PC-3 (cell line): Measurements from ENCODE around the gene MLPH. TPM values are rescaled to one million over a fixed set of nuclear protein-coding genes. Genes with fewer than 3 reads are reported as not detected.
A peak's percentile ranks its signal among the peaks of the same experiment; 100 is the strongest.

Experiments used
- ATAC-seq: fragments of 200-7000 bp; cut with Tn5 transposase; 2 replicates; pipeline ENCODE4 v1.9.1; 2020; ENCODE audit warnings: mild to moderate bottlenecking, moderate library complexity
- BruUV-seq: library from RNA; stranded (reverse); fragments of 400-500 nt; replicated peaks from 2 replicates; lab custom pipeline; 2021; lab: Mats Ljungman, UMichigan
- CTCF ChIA-PET: fragments of 300-600 bp; sonication (Branson Sonifier 250); formaldehyde crosslinking; loops from one replicate; lab custom pipeline; 2022; ENCODE audit warnings: antibody characterized with exemption; lab: Charles Lee
- POLR2A ChIA-PET: fragments of 300-600 bp; sonication (Branson Sonifier 250); formaldehyde crosslinking; loops from one replicate; lab custom pipeline; 2022; ENCODE audit warnings: antibody characterized with exemption; ENCODE audit not compliant: unreplicated experiment; lab: Charles Lee
- DNase-seq: peaks from one replicate; pipeline ENCODE4 v3.0.0-alpha.2; 2015
- H2AFZ ChIP-seq: fragments of 300-600 bp; sonication (generic); 2 replicates; pipeline ENCODE4 v1.6.0; 2016; ENCODE audit warnings: antibody characterized with exemption, low read length
- H3F3A ChIP-seq: fragments of 300-600 bp; sonication (generic); one replicate; pipeline ENCODE4 v1.6.0; 2017; ENCODE audit warnings: antibody characterized with exemption, low read length, control low read depth, mild to moderate bottlenecking; ENCODE audit not compliant: unreplicated experiment
- H3K27ac ChIP-seq: fragments of 300-600 bp; sonication (generic); 2 replicates; pipeline ENCODE4 v1.5.1; 2016; ENCODE audit warnings: mild to moderate bottlenecking, low read length
- H3K27me3 ChIP-seq: fragments of 300-600 bp; sonication (generic); 2 replicates; pipeline ENCODE4 v1.6.1; 2016; ENCODE audit warnings: low read length, mixed read lengths
- H3K36me3 ChIP-seq: fragments of 300-600 bp; sonication (generic); 2 replicates; pipeline ENCODE4 v1.6.1; 2016; ENCODE audit warnings: low read depth, mixed run types, low read length, mixed read lengths
- H3K4me1 ChIP-seq: fragments of 300-600 bp; sonication (generic); 2 replicates; pipeline ENCODE4 v1.5.1; 2016; ENCODE audit warnings: low read length; ENCODE audit not compliant: insufficient read depth
- H3K4me2 ChIP-seq: fragments of 300-600 bp; sonication (generic); 2 replicates; pipeline ENCODE4 v1.6.0; 2016; ENCODE audit warnings: low read length
- H3K4me3 ChIP-seq: fragments of 300-600 bp; sonication (generic); 2 replicates; pipeline ENCODE4 v1.5.1; 2016; ENCODE audit warnings: mild to moderate bottlenecking, low read length, mixed read lengths
- H3K79me2 ChIP-seq: fragments of 300-600 bp; sonication (generic); 2 replicates; pipeline ENCODE4 v1.6.1; 2017; ENCODE audit warnings: low read length, mixed read lengths
- H3K9ac ChIP-seq: fragments of 300-600 bp; sonication (generic); 2 replicates; pipeline ENCODE4 v1.6.0; 2016; ENCODE audit warnings: mild to moderate bottlenecking, low read length
- H3K9me2 ChIP-seq: fragments of 300-600 bp; sonication (generic); replicated peaks from 2 replicates; pipeline ENCODE4 v1.6.1; 2016; ENCODE audit warnings: mixed run types, low read length, mixed read lengths
- H3K9me3 ChIP-seq: fragments of 300-600 bp; sonication (generic); 2 replicates; pipeline ENCODE4 v1.6.1; 2016; ENCODE audit warnings: low read length, mixed read lengths
- H4K20me1 ChIP-seq: fragments of 300-600 bp; sonication (generic); 2 replicates; pipeline ENCODE4 v1.6.1; 2016; ENCODE audit warnings: low read length, mixed read lengths
- CTCF ChIP-seq: fragments of 300-600 bp; sonication (generic); conservative IDR thresholded peaks from 2 replicates; pipeline ENCODE4 v1.5.1; 2017; ENCODE audit warnings: antibody characterized with exemption, low read depth, mild to moderate bottlenecking, low read length
- EZH2 ChIP-seq: fragments of 300-600 bp; sonication (generic); IDR thresholded peaks from one replicate; pipeline ENCODE4 v1.6.1; 2017; ENCODE audit warnings: antibody characterized with exemption, mild to moderate bottlenecking, low read length; ENCODE audit not compliant: unreplicated experiment
- EZH2phosphoT487 ChIP-seq: fragments of 300-600 bp; sonication (generic); IDR thresholded peaks from 2 replicates; pipeline ENCODE4 v1.6.1; 2018; ENCODE audit warnings: mild to moderate bottlenecking, antibody characterized with exemption, low read length, borderline replicate concordance
- intact Hi-C: fragments of 100-400 bp; cut with micrococcal nuclease; formaldehyde crosslinking; loops from 2 replicates; pipeline ENCODE4 v1.9.0; 2023
- total RNA-seq: library from RNA; depleted of rRNA; stranded (reverse); fragments of >200 nt; gene quantifications from 2 replicates; pipeline ENCODE4 v1.2.3, GENCODE V29; 2014

Gene MLPH
- total RNA-seq, 1 experiment from 2014 or later, result 201 TPM

GRCh38 chr2:237575869-237576862, 89.1 kb downstream of the MLPH start:
- H3K9me2 ChIP-seq, result no peaks in the 10 kb centered on the region
- H3F3A ChIP-seq, result no peaks in the 10 kb centered on the region
- H4K20me1 ChIP-seq, result no peaks in the 10 kb centered on the region
- peak overlapping the region; percentile 76 for H3K27ac ChIP-seq
- DNase-seq (no peak), ATAC-seq (no peak; the same call in 1 of the 2 replicates)
- intact Hi-C loops, result no loop called here
- peak overlapping the region; percentile 49 for H3K4me3 ChIP-seq
- H3K36me3 ChIP-seq, result no peaks in the 10 kb centered on the region
- H3K9me3 ChIP-seq, result no peaks in the 10 kb centered on the region
- peak overlapping the region; percentile 62; the same call in 1 of the 2 replicates for H2AFZ ChIP-seq
- POLR2A ChIA-PET, result no interaction called here
- 0 out of 2 replicates have a peak, but pooled peaks cover 3% of the 10 kb centered on the region for H3K79me2 ChIP-seq
- peak overlapping the region; percentile 73 for H3K4me2 ChIP-seq
- CTCF ChIA-PET, result no interaction called here
- no TSS peak for BruUV-seq
- H3K9ac ChIP-seq, result no peak overlapping the region
- no peaks in the 10 kb centered on the region for H3K27me3 ChIP-seq
- peaks cover 25% of the 10 kb centered on the region for H3K4me1 ChIP-seq
- TF ChIP-seq CTCF (no peak), EZH2 (no peak), EZH2phosphoT487 (no peak)

- H3K79me2 ChIP-seq, result 0 out of 2 replicates have a peak, but pooled peaks cover 3% of the 10 kb centered on the region
- intact Hi-C loops, result no loop called here
- no peaks in the 10 kb centered on the region for H3K9me2 ChIP-seq
- no peak overlapping the region for H3K9ac ChIP-seq
- no peaks in the 10 kb centered on the region for H3K27me3 ChIP-seq
- CTCF ChIA-PET, result interaction anchor here (0.7 kb wide), 1 partner anchor 30 kb away, joined by 3 read pairs; no protein-coding TSS in a partner anchor
- POLR2A ChIA-PET, result no interaction called here
- ATAC-seq, result no peak
- DNase-seq, result no peak
- H3K4me1 ChIP-seq, result peaks cover 25% of the 10 kb centered on the region
- TF ChIP-seq EZH2phosphoT487, result no peak
- no peak for TF ChIP-seq CTCF
- TF ChIP-seq EZH2, result no peak
- H2AFZ ChIP-seq, result no peak overlapping the region
- H3K36me3 ChIP-seq, result no peaks in the 10 kb centered on the region
- no peaks in the 10 kb centered on the region for H3K9me3 ChIP-seq
- no peaks in the 10 kb centered on the region for H4K20me1 ChIP-seq
- H3K4me2 ChIP-seq, result no peak overlapping the region
- H3K4me3 ChIP-seq, result no peak overlapping the region
- BruUV-seq, result no TSS peak
- no peaks in the 10 kb centered on the region for H3F3A ChIP-seq
- no peak overlapping the region for H3K27ac ChIP-seq
These were observed 89.9 kb downstream of the MLPH start for GRCh38 chr2:237576974-237577373.
